OCI-LY1 (cell line): ENCODE results near the gene DEPDC7.

ENCODE experiments used
- H2AFZ ChIP-seq: fragments of 200-600 bp; sonication (generic), shearing (Covaris generic); 2 replicates; pipeline ENCODE4 v1.6.0; 2014; ENCODE audit warnings: antibody characterized with exemption, mild to moderate bottlenecking, low read length
- H3F3A ChIP-seq: fragments of 200-600 bp; sonication (generic), shearing (Covaris generic); 2 replicates; pipeline ENCODE4 v1.6.0; 2014; ENCODE audit warnings: mild to moderate bottlenecking, antibody characterized with exemption, low read length, moderate library complexity; ENCODE audit not compliant: insufficient read depth
- H3K27ac ChIP-seq: fragments of 200-600 bp; sonication (generic); 2 replicates; pipeline ENCODE4 v1.5.1; 2014; ENCODE audit warnings: low read length, mixed run types, mild to moderate bottlenecking, low read depth; ENCODE audit not compliant: poor library complexity, severe bottlenecking
- H3K27me3 ChIP-seq: fragments of 200-600 bp; sonication (generic); 2 replicates; pipeline ENCODE4 v1.6.0; 2014; ENCODE audit warnings: antibody characterized with exemption, mild to moderate bottlenecking, low read length, moderate library complexity; ENCODE audit not compliant: insufficient read depth
- H3K36me3 ChIP-seq: fragments of 200-600 bp; sonication (generic); 2 replicates; pipeline ENCODE4 v1.6.1; 2014; ENCODE audit warnings: mild to moderate bottlenecking, antibody characterized with exemption, low read length, moderate library complexity, mixed read lengths; ENCODE audit not compliant: insufficient read depth
- H3K4me1 ChIP-seq: fragments of 200-600 bp; sonication (generic); 2 replicates; pipeline ENCODE4 v1.5.1; 2014; ENCODE audit warnings: mild to moderate bottlenecking, low read length, moderate library complexity; ENCODE audit not compliant: insufficient read depth, severe bottlenecking
- H3K4me2 ChIP-seq: fragments of 200-600 bp; sonication (generic), shearing (Covaris generic); 2 replicates; pipeline ENCODE4 v1.6.1; 2014; ENCODE audit warnings: low read length
- H3K4me3 ChIP-seq: fragments of 200-600 bp; sonication (generic); 2 replicates; pipeline ENCODE4 v1.5.1; 2014; ENCODE audit warnings: low read length, low read depth, mild to moderate bottlenecking, mixed read lengths; ENCODE audit not compliant: poor library complexity, severe bottlenecking
- H3K79me2 ChIP-seq: fragments of 200-600 bp; shearing (Covaris generic); 2 replicates; pipeline ENCODE4 v1.6.1; 2016; ENCODE audit warnings: mixed run types, low read length, mixed read lengths; ENCODE audit not compliant: insufficient read depth
- H3K9ac ChIP-seq: fragments of 200-600 bp; sonication (generic), shearing (Covaris generic); 2 replicates; pipeline ENCODE4 v1.6.1; 2014; ENCODE audit warnings: mild to moderate bottlenecking, low read length, mixed read lengths
- H3K9me2 ChIP-seq: fragments of 200-600 bp; sonication (generic), shearing (Covaris generic); 2 replicates; pipeline ENCODE4 v1.6.1; 2014; ENCODE audit warnings: low read depth, mild to moderate bottlenecking, low read length, mixed read lengths
- H3K9me3 ChIP-seq: fragments of 200-600 bp; shearing (Covaris generic); 2 replicates; pipeline ENCODE4 v1.6.1; 2014; ENCODE audit warnings: low read length, mixed read lengths
- H4K20me1 ChIP-seq: fragments of 200-600 bp; sonication (generic), shearing (Covaris generic); 2 replicates; pipeline ENCODE4 v1.6.0; 2016; ENCODE audit warnings: mild to moderate bottlenecking, low read length; ENCODE audit not compliant: insufficient read depth
- EZH2 ChIP-seq: fragments of 200-600 bp; sonication (generic), shearing (Covaris generic); IDR thresholded peaks from 2 replicates; pipeline ENCODE4 v1.8.0; 2017; ENCODE audit warnings: borderline replicate concordance, mixed run types, mild to moderate bottlenecking, antibody characterized with exemption, low read length, moderate library complexity, mixed read lengths
- TF ChIP-seq, protein P1 (sequence below): fragments of 200-600 bp; sonication (generic), shearing (Covaris generic); IDR thresholded peaks from 2 replicates; pipeline ENCODE4 v1.5.1; 2017; ENCODE audit warnings: mild to moderate bottlenecking, antibody characterized with exemption, low read length, moderate library complexity, mixed read lengths

DEPDC7 gene

DNA sequence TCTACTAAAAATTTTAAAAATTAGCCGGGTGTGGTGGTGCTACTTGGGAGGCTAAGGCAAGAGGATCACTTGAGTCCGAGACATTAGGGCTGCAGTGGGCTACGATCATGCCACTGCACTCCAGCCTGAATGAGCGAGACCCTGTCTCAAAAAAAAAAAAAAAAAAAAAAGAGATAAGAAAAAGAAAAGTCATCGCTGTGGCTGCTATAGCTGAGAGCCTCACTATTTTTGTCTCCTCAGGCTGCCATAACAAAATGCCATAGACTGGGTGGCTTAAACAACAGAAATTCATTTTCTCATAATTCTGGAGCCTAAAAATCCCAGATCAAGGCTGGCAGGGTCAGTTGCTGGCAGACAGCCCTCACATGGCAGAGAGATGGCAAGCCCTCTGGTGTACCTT lies 30.1 kb upstream of the DEPDC7 start:
- Histone ChIP-seq H3F3A (no peaks in the 10 kb centered on the region), H3K9me2 (no peaks in the 10 kb centered on the region), H3K4me3 (no peak overlapping the region), H3K4me1 (no peaks in the 10 kb centered on the region), H3K36me3 (no peaks in the 10 kb centered on the region), H3K9me3 (no peaks in the 10 kb centered on the region), H2AFZ (no peak overlapping the region), H3K27me3 (no peaks in the 10 kb centered on the region), H3K4me2 (no peak overlapping the region), H4K20me1 (no peaks in the 10 kb centered on the region), H3K27ac (no peak overlapping the region), H3K9ac (no peak overlapping the region), H3K79me2 (no peaks in the 10 kb centered on the region)
- TF ChIP-seq, protein P1, sequence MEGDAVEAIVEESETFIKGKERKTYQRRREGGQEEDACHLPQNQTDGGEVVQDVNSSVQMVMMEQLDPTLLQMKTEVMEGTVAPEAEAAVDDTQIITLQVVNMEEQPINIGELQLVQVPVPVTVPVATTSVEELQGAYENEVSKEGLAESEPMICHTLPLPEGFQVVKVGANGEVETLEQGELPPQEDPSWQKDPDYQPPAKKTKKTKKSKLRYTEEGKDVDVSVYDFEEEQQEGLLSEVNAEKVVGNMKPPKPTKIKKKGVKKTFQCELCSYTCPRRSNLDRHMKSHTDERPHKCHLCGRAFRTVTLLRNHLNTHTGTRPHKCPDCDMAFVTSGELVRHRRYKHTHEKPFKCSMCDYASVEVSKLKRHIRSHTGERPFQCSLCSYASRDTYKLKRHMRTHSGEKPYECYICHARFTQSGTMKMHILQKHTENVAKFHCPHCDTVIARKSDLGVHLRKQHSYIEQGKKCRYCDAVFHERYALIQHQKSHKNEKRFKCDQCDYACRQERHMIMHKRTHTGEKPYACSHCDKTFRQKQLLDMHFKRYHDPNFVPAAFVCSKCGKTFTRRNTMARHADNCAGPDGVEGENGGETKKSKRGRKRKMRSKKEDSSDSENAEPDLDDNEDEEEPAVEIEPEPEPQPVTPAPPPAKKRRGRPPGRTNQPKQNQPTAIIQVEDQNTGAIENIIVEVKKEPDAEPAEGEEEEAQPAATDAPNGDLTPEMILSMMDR = no peak
- TF ChIP-seq EZH2 = no peak

DNA sequence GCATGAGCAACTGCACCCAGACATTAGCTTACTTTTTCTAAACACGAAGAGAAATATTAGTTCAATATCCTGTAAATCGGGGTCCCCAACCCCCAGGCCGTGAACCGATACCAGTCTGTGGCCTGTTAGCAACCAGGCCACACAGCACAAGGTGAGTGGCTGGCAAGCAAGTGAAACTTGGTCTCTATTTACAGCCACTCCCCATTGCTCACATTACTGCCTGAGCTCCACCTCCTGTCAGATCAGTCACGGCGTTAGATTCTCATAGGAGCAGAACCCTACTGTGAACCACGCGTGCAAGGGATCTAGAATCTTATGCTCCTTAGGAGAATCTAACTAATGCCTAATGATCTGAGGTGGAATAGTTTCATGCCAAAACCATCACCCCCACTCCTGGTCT lies 27.8 kb upstream of the DEPDC7 start:
- H3K36me3 ChIP-seq = no peaks in the 10 kb centered on the region
- H3K9me2 ChIP-seq = no peaks in the 10 kb centered on the region
- no peak overlapping the region for H2AFZ ChIP-seq
- H3K79me2 ChIP-seq = no peaks in the 10 kb centered on the region
- H3F3A ChIP-seq = no peaks in the 10 kb centered on the region
- H3K27me3 ChIP-seq = no peaks in the 10 kb centered on the region
- H4K20me1 ChIP-seq = no peaks in the 10 kb centered on the region
- no peak for TF ChIP-seq EZH2
- TF ChIP-seq, protein P1 = no peak
- no peak overlapping the region for H3K9ac ChIP-seq
- H3K4me3 ChIP-seq = no peak overlapping the region
- no peak overlapping the region for H3K27ac ChIP-seq
- no peaks in the 10 kb centered on the region for H3K4me1 ChIP-seq
- H3K9me3 ChIP-seq = peaks cover 7% of the 10 kb centered on the region; the same call in 1 of the 2 replicates
- no peak overlapping the region for H3K4me2 ChIP-seq

DNA sequence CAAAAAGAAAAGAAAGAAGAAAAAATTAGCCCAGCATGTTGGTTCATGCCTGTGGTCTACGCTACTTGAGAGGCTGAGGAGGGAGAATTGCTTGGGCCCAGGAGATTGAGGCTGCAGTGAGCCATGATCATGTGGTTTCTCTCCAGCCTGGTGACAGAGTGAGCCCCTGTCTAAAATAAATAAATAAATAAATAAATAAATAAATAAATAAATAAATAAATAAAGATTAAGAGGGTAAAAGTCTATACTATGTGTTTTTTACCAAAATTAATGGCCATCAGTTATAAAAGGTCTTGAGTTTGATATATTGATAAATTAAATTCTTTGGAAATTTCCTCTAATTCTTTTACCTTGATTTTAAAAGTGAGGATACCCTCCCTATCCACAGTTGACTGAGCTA lies 25.2 kb upstream of the DEPDC7 start:
- no peak overlapping the region for H3K27ac ChIP-seq
- no peak overlapping the region for H2AFZ ChIP-seq
- H3K27me3 ChIP-seq = no peaks in the 10 kb centered on the region
- no peaks in the 10 kb centered on the region for H3K4me1 ChIP-seq
- H3K4me3 ChIP-seq = no peak overlapping the region
- H3K36me3 ChIP-seq = no peaks in the 10 kb centered on the region
- no peak overlapping the region for H3K4me2 ChIP-seq
- H4K20me1 ChIP-seq = no peaks in the 10 kb centered on the region
- H3K9me2 ChIP-seq = no peaks in the 10 kb centered on the region
- TF ChIP-seq, protein P1 = no peak
- TF ChIP-seq EZH2 = no peak
- peaks cover 7% of the 10 kb centered on the region; the same call in 1 of the 2 replicates for H3K9me3 ChIP-seq
- no peak overlapping the region for H3K9ac ChIP-seq
- no peaks in the 10 kb centered on the region for H3F3A ChIP-seq
- H3K79me2 ChIP-seq = no peaks in the 10 kb centered on the region
